Upper lobe of left lung (tissue), 6 donors: ENCODE results near the gene SUSD2. TPM values are rescaled to one million over a fixed set of nuclear protein-coding genes. Genes with fewer than 3 reads are reported as not detected.

Source experiments
- ATAC-seq, 2 donors: fragments of 200-7000 bp; cut with Tn5 transposase; one replicate each; pipeline ENCODE4 v1.9.1; 2022; ENCODE audit warnings: mild to moderate bottlenecking in 2 of 2, moderate library complexity in 2 of 2; ENCODE audit not compliant: low FRiP score in 2 of 2
- DNase-seq, 2 donors: peaks; one replicate each; pipeline ENCODE4 v3.0.0-alpha.2; 2019 to 2020
- H3K27ac ChIP-seq, 4 donors: fragments of 200-600 bp; sonication (generic); one replicate each; pipeline ENCODE4 v1.5.1; 2016 to 2019
- H3K27me3 ChIP-seq, 4 donors: fragments of 200-600 bp; sonication (generic); one replicate each; pipeline ENCODE4 v1.5.1; 2017 to 2019
- H3K36me3 ChIP-seq, 4 donors: fragments of 200-600 bp; sonication (generic); one replicate each; pipeline ENCODE4 v1.5.1; 2016 to 2019
- H3K4me1 ChIP-seq, 4 donors: fragments of 200-600 bp; sonication (generic); one replicate each; pipeline ENCODE4 v1.5.1; 2018 to 2019
- H3K4me3 ChIP-seq, 4 donors: fragments of 200-600 bp; sonication (generic); one replicate each; pipeline ENCODE4 v1.5.1; 2017 to 2019; ENCODE audit warnings: mild to moderate bottlenecking in 2 of 4, moderate library complexity in 1 of 4
- H3K9me3 ChIP-seq, 4 donors: fragments of 200-600 bp; sonication (generic); one replicate each; pipeline ENCODE4 v1.5.1; 2018 to 2019
- EP300 ChIP-seq, 4 donors: sonication (generic); formaldehyde crosslinking; IDR thresholded peaks; one replicate each; pipeline ENCODE4 v1.5.1; 2017; ENCODE audit warnings: antibody characterized with exemption in 4 of 4, control low read depth in 2 of 4
- POLR2A ChIP-seq, 4 donors: fragments of 450-650 bp; IDR thresholded peaks; one replicate each; pipeline ENCODE4 v1.5.1; 2016 to 2017; ENCODE audit warnings: antibody characterized with exemption in 4 of 4, mild to moderate bottlenecking in 2 of 4
- POLR2AphosphoS5 ChIP-seq, 2 donors: sonication (generic); formaldehyde crosslinking; IDR thresholded peaks; one replicate each; pipeline ENCODE4 v1.5.1; 2017; ENCODE audit warnings: antibody characterized with exemption in 2 of 2
- WGBS, 2 donors: methylation state at CpG; one replicate each; pipeline ENCODE4 v1.1.5; 2017 to 2018; 5-methylcytosine and 5-hydroxymethylcytosine counted together
- total RNA-seq, 6 donors: library from RNA; depleted of rRNA in 4 of 6; stranded (reverse); fragments of >200 nt in 4 of 6; gene quantifications; one replicate each; pipeline versions ENCODE4 v1.1.0 to v1.2.1, GENCODE V29; 2016 to 2021
- TF ChIP-seq, protein P1 (sequence below), 6 experiments: fragments of 450-650 bp in 4 of 6; fragments of 200-600 bp in 2 of 6; sonication (generic) in 2 of 6; IDR thresholded peaks; one replicate each; pipeline ENCODE4 v1.5.1; 2016 to 2019; ENCODE audit warnings: antibody characterized with exemption in 6 of 6
- donor health status: DM: no; HTN: no; CAD: no; lungs with moderate emphysema.
- donor health status: DM: no; HTN: yes; CAD: no; lungs with severe emphysema.

Gene SUSD2
- total RNA-seq, 6 donors from 2014 or later, result 191 to 645 (median 348) TPM

GRCh38 chr22:24142831-24143230, 38.5 kb upstream of the SUSD2 start:
- TF ChIP-seq, protein P1, sequence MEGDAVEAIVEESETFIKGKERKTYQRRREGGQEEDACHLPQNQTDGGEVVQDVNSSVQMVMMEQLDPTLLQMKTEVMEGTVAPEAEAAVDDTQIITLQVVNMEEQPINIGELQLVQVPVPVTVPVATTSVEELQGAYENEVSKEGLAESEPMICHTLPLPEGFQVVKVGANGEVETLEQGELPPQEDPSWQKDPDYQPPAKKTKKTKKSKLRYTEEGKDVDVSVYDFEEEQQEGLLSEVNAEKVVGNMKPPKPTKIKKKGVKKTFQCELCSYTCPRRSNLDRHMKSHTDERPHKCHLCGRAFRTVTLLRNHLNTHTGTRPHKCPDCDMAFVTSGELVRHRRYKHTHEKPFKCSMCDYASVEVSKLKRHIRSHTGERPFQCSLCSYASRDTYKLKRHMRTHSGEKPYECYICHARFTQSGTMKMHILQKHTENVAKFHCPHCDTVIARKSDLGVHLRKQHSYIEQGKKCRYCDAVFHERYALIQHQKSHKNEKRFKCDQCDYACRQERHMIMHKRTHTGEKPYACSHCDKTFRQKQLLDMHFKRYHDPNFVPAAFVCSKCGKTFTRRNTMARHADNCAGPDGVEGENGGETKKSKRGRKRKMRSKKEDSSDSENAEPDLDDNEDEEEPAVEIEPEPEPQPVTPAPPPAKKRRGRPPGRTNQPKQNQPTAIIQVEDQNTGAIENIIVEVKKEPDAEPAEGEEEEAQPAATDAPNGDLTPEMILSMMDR (IDR thresholded peaks at IDR 0.05), result no peak
- TF ChIP-seq POLR2AphosphoS5 (IDR thresholded peaks at IDR 0.05), result no peak
- no peak for TF ChIP-seq POLR2A (IDR thresholded peaks at IDR 0.05)
- TF ChIP-seq EP300 (IDR thresholded peaks at IDR 0.05), result no peak
- Histone ChIP-seq H3K4me1 (peaks cover 57 to 69% (median 65%) of the 10 kb centered on the region in 4 donors), H3K4me3 (no peak overlapping the region), H3K36me3 (peaks cover 0 to 15% (median 7%) of the 10 kb centered on the region in 4 donors), H3K9me3 (no peaks in the 10 kb centered on the region), H3K27me3 (no peaks in the 10 kb centered on the region), H3K27ac (peak overlapping the region in 3 of 4 donors; percentile 19 to 88 (median 83))
- DNase-seq, result no peak
- ATAC-seq, result no peak
- WGBS, 2 donors, result 77 to 89% methylated on average over 3 of the region's 3 CpGs

DNA sequence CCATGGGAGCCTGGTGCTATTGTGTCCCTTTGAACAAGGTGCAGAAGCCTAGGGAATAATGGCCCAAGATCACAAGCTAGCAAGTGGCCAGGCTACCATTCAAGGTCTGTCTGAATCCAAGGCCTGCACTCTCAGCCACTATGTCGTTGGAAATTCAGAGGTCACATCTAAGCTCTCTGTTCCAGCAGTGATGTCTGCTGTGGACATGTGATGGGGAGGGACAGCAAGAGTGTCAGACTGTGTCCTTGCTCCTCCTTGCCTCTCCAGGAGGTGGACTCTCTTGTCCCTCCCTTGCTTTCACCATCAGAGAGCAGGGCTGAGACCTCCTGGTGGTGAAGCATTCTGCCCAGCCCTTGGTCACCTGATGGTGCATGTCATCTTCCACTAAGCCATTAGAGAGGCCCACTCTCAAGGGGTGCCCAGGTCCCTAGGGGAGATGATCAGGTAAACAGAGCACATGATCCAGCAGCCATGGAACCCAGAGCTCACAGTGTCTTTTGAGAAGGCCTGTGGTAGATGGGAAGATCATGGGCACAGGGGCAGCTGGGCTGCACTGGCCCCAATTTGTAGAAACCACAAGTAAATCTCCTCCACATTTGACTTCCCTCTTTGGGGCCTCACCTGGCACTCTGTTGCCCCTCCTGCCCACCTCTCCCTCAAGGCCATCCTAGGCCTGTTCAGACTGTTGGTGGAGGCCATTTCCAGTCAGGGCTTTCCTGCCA, 37.1 kb upstream of the SUSD2 start:
- TF ChIP-seq, protein P1 (IDR thresholded peaks at IDR 0.05), result no peak
- no peak for TF ChIP-seq EP300 (IDR thresholded peaks at IDR 0.05)
- TF ChIP-seq POLR2AphosphoS5 (IDR thresholded peaks at IDR 0.05), result no peak
- TF ChIP-seq POLR2A (IDR thresholded peaks at IDR 0.05), result no peak
- WGBS, 2 donors, result 80 to 100% methylated on average over 1 of the region's 1 CpG
- ATAC-seq (no peak), DNase-seq (no peak)
- no peaks in the 10 kb centered on the region for H3K27me3 ChIP-seq
- peaks cover 70 to 80% (median 78%) of the 10 kb centered on the region in 4 donors for H3K4me1 ChIP-seq
- no peaks in the 10 kb centered on the region for H3K9me3 ChIP-seq
- peak overlapping the region in 3 of 4 donors; percentile 73 to 88 (median 83) for H3K27ac ChIP-seq
- peaks cover 0 to 6% (median 3%) of the 10 kb centered on the region in 4 donors for H3K36me3 ChIP-seq
- no peak overlapping the region for H3K4me3 ChIP-seq

- ATAC-seq (no peak), DNase-seq (no peak)
- H3K9me3 ChIP-seq, result no peaks in the 10 kb centered on the region
- no peak overlapping the region for H3K4me3 ChIP-seq
- WGBS, 2 donors, result 64 to 91% methylated on average over 1 to 2 of the region's 2 CpGs
- H3K27me3 ChIP-seq, result no peaks in the 10 kb centered on the region
- H3K36me3 ChIP-seq, result peaks cover 0 to 5% (median 1%) of the 10 kb centered on the region in 4 donors
- TF ChIP-seq POLR2A (IDR thresholded peaks at IDR 0.05) (no peak), EP300 (IDR thresholded peaks at IDR 0.05) (no peak), POLR2AphosphoS5 (IDR thresholded peaks at IDR 0.05) (no peak)
- TF ChIP-seq, protein P1 (IDR thresholded peaks at IDR 0.05), result no peak
- H3K27ac ChIP-seq, result peak overlapping the region in 3 of 4 donors; percentile 73 to 88 (median 83)
- H3K4me1 ChIP-seq, result peaks cover 70 to 80% (median 79%) of the 10 kb centered on the region in 4 donors
Measured at GRCh38 chr22:24144778-24145085, 36.6 kb upstream of the SUSD2 start.

DNA sequence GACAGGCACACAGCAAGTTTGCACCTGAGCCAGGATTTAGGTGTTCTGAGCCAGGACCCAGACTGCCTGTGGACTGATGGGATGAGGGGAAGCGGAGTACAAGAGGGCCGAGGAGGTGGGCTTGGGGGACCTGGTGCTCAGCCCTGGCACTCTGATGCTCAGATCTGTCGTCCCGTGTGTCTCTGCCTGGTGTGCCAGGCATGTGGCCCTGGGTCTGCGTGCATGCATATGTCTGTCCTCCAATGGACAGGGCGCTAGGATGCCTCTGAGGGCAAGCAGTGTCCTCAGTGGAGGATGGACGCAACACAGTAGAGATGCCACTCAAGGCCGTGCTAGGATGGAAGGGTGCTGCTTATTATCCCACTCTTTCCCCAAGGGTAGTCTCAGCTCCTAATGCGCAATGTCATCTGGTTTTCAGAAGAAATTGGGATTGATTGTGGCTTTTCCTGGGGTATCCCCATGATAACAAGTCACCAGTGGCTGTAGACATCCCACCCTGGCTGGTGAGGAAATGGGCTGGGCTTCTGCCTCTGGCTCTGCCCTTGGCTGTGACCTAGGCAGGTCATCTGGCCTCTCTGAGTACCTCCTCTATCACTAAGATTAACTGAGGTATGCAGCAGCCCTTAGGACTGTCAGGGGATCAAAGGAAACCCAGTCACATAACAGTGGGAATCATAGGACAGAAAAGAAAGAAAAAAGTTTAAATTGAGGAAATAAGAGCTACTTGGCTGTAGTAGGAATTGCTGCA, 35.7 kb upstream of the SUSD2 start:
- peaks cover 66 to 83% (median 72%) of the 10 kb centered on the region in 4 donors for H3K4me1 ChIP-seq
- TF ChIP-seq POLR2A (IDR thresholded peaks at IDR 0.05) (no peak), EP300 (IDR thresholded peaks at IDR 0.05) (no peak), POLR2AphosphoS5 (IDR thresholded peaks at IDR 0.05) (no peak)
- TF ChIP-seq, protein P1 (IDR thresholded peaks at IDR 0.05), result no peak
- ATAC-seq, result peak in 1 of 2 donors; percentile 0
- no peak overlapping the region for H3K4me3 ChIP-seq
- DNase-seq, result no peak
- H3K36me3 ChIP-seq, result peaks cover 0 to 3% (median 1%) of the 10 kb centered on the region in 4 donors
- no peaks in the 10 kb centered on the region for H3K27me3 ChIP-seq
- H3K27ac ChIP-seq, result peak overlapping the region; percentile 73 to 88 (median 80)
- H3K9me3 ChIP-seq, result no peaks in the 10 kb centered on the region
- 70 to 97% methylated on average over 5 to 9 of the region's 9 CpGs for WGBS, 2 donors
